GM21526 (cell line): Measurements from ENCODE around the gene CC2D2A.
A peak's percentile ranks its signal among the peaks of the same experiment; 100 is the strongest.
"Not testable (repeated sequence)": the region's sequence is repeated elsewhere in the genome, so short reads cannot be mapped to it uniquely, and the experiment has no call there.

ENCODE experiments used
- ATAC-seq: cut with Tn5 transposase; IDR thresholded peaks from one replicate; pipeline ENCODE4 v1.9.1; 2021; ENCODE audit warnings: moderate library complexity; ENCODE audit not compliant: unreplicated experiment, low FRiP score

CC2D2A gene

GRCh38 chr4:15612136-15612535 is 142.5 kb downstream of the CC2D2A start:
- ATAC-seq = no peak

GRCh38 chr4:15614891-15615290 is 145.2 kb downstream of the CC2D2A start:
- ATAC-seq = not testable (repeated sequence)

DNA sequence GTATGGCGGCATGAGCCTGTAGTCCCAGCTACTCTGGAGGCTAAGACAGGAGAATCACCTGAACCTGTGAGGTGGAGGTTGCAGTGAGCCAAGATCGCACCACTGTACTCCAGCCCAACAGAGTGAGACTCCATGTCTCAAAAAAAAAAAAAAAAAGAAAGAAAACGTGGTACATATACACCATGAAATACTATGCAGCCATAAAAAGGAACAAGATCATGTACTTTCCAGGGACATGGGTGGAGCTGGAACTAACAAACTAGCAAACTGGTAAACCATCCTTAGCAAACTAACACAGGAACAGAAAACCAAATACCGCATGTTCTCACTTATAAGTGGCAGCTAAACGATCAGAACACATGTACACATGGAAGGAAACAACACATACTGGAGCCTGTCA is 147.7 kb downstream of the CC2D2A start:
- not testable (repeated sequence) for ATAC-seq

- ATAC-seq = no peak
Observed at GRCh38 chr4:15636818-15637217, 167.1 kb downstream of the CC2D2A start.

GRCh38 chr4:15638418-15638817 is 168.7 kb downstream of the CC2D2A start:
- no peak for ATAC-seq

DNA sequence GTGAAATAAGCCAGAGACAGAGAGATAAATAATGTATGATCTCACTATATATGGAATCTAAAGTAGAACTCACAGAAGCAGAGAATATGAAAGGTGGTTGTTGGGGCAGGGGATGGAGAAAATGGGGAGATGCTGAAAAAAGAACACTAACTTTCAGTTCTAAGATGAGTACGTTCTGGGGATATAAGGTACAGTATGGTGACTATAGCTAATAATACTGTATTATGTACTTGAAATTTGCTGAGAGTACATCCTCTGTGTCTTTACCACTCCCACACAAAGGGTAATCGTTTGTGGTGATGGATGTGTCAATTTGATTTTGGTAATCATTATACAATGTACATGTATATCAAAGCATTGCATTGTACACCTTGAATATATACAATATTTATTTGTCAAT is 178.9 kb downstream of the CC2D2A start:
- peak; percentile 56 for ATAC-seq

DNA sequence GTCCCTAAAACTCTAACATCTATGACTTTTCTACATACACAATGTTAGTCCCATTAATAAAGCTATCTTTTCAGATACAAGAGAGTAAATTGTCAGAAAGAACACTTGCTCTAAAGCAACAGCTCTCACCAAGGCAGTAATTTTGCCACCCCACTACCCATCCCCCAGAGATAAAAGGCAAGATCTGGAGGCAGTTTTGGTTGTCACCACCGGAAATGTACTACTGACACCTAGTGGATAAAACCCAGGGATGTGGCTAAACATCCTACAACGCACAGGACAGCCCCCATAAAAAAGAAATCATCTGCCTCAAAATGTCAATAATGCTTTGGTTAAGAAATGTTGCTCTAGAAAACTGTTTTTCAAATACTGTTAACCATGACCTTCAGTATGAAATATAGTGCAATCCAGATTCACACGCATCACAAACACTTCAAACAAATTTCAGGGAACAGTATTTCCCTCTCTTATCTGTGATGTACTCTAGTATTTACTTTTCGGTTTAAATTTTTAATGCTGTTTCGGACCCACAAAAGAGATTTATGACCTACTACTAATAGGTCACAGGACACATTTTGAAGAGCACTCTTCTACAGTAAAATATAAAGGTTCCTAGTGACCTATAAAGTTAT is 180.3 kb downstream of the CC2D2A start:
- peak; percentile 44 for ATAC-seq
